Measurements from ENCODE around the gene ACSF3. TPM values are rescaled to one million over a fixed set of nuclear protein-coding genes. Genes with fewer than 3 reads are reported as not detected.

ACSF3 gene
- total and polyA plus RNA-seq, 5 experiments from 2014 or later = 21.3 to 64.4 (median 44.7) TPM

GRCh38 chr16:89153848-89154271 lies 60.2 kb downstream of the ACSF3 start:
- H3K4me1 Mint-ChIP-seq = peaks cover 0 to 15% (median under 1%) of the 10 kb centered on the region in 4 donors
- POLR2A ChIA-PET = no interaction called here
- ATAC-seq = no peak
- peak overlapping the region in 1 of 10 donors; percentile 48 for H3K27ac Mint-ChIP-seq
- H3K9me3 Mint-ChIP-seq = peaks cover 0 to 8% (median 0%) of the 10 kb centered on the region in 9 donors
- DNase-seq = no peak
- no peaks in the 10 kb centered on the region for H3K27me3 Mint-ChIP-seq
- H3K36me3 Mint-ChIP-seq = peaks cover 7 to 30% (median 21%) of the 10 kb centered on the region in 3 donors
- H3K4me3 Mint-ChIP-seq = no peak overlapping the region

GRCh38 chr16:89154390-89155183 lies 60.9 kb downstream of the ACSF3 start:
- peaks cover 0 to 2% (median 0%) of the 10 kb centered on the region in 9 donors for H3K9me3 Mint-ChIP-seq
- peaks cover 0 to 12% (median under 1%) of the 10 kb centered on the region in 4 donors for H3K4me1 Mint-ChIP-seq
- H3K4me3 Mint-ChIP-seq = no peak overlapping the region
- DNase-seq (no peak), ATAC-seq (no peak)
- peak overlapping the region in 4 of 10 donors; percentile 11 to 55 (median 41) for H3K27ac Mint-ChIP-seq
- H3K27me3 Mint-ChIP-seq = no peaks in the 10 kb centered on the region
- POLR2A ChIA-PET = interaction anchor here (1.9 kb wide), 1 partner anchor 39 kb away, joined by 7 read pairs; no protein-coding TSS in a partner anchor
- peaks cover under 1 to 23% (median 14%) of the 10 kb centered on the region in 3 donors for H3K36me3 Mint-ChIP-seq

GRCh38 chr16:89155184-89155679 lies 61.6 kb downstream of the ACSF3 start:
- Mint-ChIP-seq H3K27me3 (no peaks in the 10 kb centered on the region), H3K4me1 (peaks cover 0 to 12% (median under 1%) of the 10 kb centered on the region in 4 donors), H3K36me3 (peaks cover 0 to 17% (median 8%) of the 10 kb centered on the region in 3 donors), H3K27ac (peak overlapping the region in 6 of 10 donors; percentile 35 to 66 (median 50)), H3K4me3 (no peak overlapping the region), H3K9me3 (no peaks in the 10 kb centered on the region)
- POLR2A ChIA-PET = interaction anchor here (0.7 to 1.9 kb wide), 2 partner anchors 13 to 39 kb away, joined by 3 to 7 read pairs; no protein-coding TSS in a partner anchor
- DNase-seq (no peak), ATAC-seq (no peak)

- peak overlapping the region in 8 of 10 donors; percentile 29 to 67 (median 50) for H3K27ac Mint-ChIP-seq
Measured at GRCh38 chr16:89155851-89156739, 62.4 kb downstream of the ACSF3 start.

GRCh38 chr16:89156740-89157645 lies 63.3 kb downstream of the ACSF3 start:
- peaks cover 0 to under 1% (median 0%) of the 10 kb centered on the region in 3 donors for H3K36me3 Mint-ChIP-seq
- H3K27me3 Mint-ChIP-seq = no peaks in the 10 kb centered on the region
- peak overlapping the region in 2 of 10 donors; percentile 37 to 48 for H3K27ac Mint-ChIP-seq
- peaks cover 0 to 14% (median 2%) of the 10 kb centered on the region in 4 donors for H3K4me1 Mint-ChIP-seq
- POLR2A ChIA-PET = interaction anchor here (0.9 to 1.2 kb wide), 2 partner anchors 10 to 13 kb away, joined by 3 to 5 read pairs; no protein-coding TSS in a partner anchor
- no peak for ATAC-seq
- H3K9me3 Mint-ChIP-seq = no peaks in the 10 kb centered on the region
- H3K4me3 Mint-ChIP-seq = no peak overlapping the region
- DNase-seq = no peak

More at GRCh38 chr16:89155851-89156739, 62.4 kb downstream of the ACSF3 start:
- Mint-ChIP-seq H3K4me3 (no peak overlapping the region), H3K36me3 (peaks cover 0 to 8% (median 3%) of the 10 kb centered on the region in 3 donors), H3K4me1 (peaks cover 0 to 12% (median under 1%) of the 10 kb centered on the region in 4 donors), H3K27me3 (no peaks in the 10 kb centered on the region), H3K9me3 (no peaks in the 10 kb centered on the region)
- ATAC-seq (peak in 1 of 2 donors; percentile 18), DNase-seq (no peak)
- POLR2A ChIA-PET = interaction anchor here (0.7 to 1.9 kb wide), 4 partner anchors 11 to 40 kb away, joined by 3 to 7 read pairs (median 4); no protein-coding TSS in a partner anchor

GRCh38 chr16:89157778-89158177 lies 64.1 kb downstream of the ACSF3 start:
- no peak for ATAC-seq
- Mint-ChIP-seq H3K27me3 (no peaks in the 10 kb centered on the region), H3K9me3 (no peaks in the 10 kb centered on the region), H3K4me1 (peaks cover 0 to 14% (median 3%) of the 10 kb centered on the region in 4 donors), H3K4me3 (no peak overlapping the region), H3K36me3 (no peaks in the 10 kb centered on the region), H3K27ac (peak overlapping the region in 2 of 10 donors; percentile 37 to 50)
- DNase-seq = no peak
- POLR2A ChIA-PET = no interaction called here

- ATAC-seq = no peak
Measured at GRCh38 chr16:89159066-89159849, 65.6 kb downstream of the ACSF3 start.

GRCh38 chr16:89159850-89160354 lies 66.2 kb downstream of the ACSF3 start:
- H3K4me3 Mint-ChIP-seq = no peak overlapping the region
- peaks cover 0 to 13% (median 3%) of the 10 kb centered on the region in 4 donors for H3K4me1 Mint-ChIP-seq
- ATAC-seq = no peak
- no peaks in the 10 kb centered on the region for H3K36me3 Mint-ChIP-seq
- no peaks in the 10 kb centered on the region for H3K9me3 Mint-ChIP-seq
- POLR2A ChIA-PET = interaction anchor here (0.8 to 0.9 kb wide), 2 partner anchors 11 to 218 kb away, joined by 3 to 4 read pairs; partner anchors contain the start of gene CDH15
- DNase-seq = no peak
- no peaks in the 10 kb centered on the region for H3K27me3 Mint-ChIP-seq
- H3K27ac Mint-ChIP-seq = no peak overlapping the region

More at GRCh38 chr16:89159066-89159849, 65.6 kb downstream of the ACSF3 start:
- H3K4me1 Mint-ChIP-seq = peaks cover 0 to 14% (median 3%) of the 10 kb centered on the region in 4 donors
- H3K27ac Mint-ChIP-seq = no peak overlapping the region
- H3K27me3 Mint-ChIP-seq = no peaks in the 10 kb centered on the region
- no peak overlapping the region for H3K4me3 Mint-ChIP-seq
- POLR2A ChIA-PET = interaction anchor here (0.8 to 0.9 kb wide), 2 partner anchors 12 to 217 kb away, joined by 3 to 4 read pairs; partner anchors contain the start of gene CDH15
- no peaks in the 10 kb centered on the region for H3K36me3 Mint-ChIP-seq
- DNase-seq = no peak
- H3K9me3 Mint-ChIP-seq = no peaks in the 10 kb centered on the region

- Mint-ChIP-seq H3K4me3 (no peak overlapping the region), H3K27ac (no peak overlapping the region), H3K9me3 (no peaks in the 10 kb centered on the region), H3K4me1 (peaks cover 0 to 12% (median 3%) of the 10 kb centered on the region in 4 donors), H3K27me3 (no peaks in the 10 kb centered on the region), H3K36me3 (no peaks in the 10 kb centered on the region)
- POLR2A ChIA-PET = no interaction called here
- ATAC-seq (no peak), DNase-seq (no peak)
Measured at GRCh38 chr16:89160977-89161701, 67.5 kb downstream of the ACSF3 start.
